Activated T-cell treated with anti-CD3 and anti-CD28 coated beads, Interleukin-2, amount 50 U/mL, for 24 hours (primary cell): ENCODE results near the gene ZFHX3.

ENCODE experiments used
- DNase-seq: peaks from one replicate; pipeline ENCODE4 v3.0.0-alpha.2; 2020
- H3K27ac Mint-ChIP-seq: 2 replicates; pipeline ENCODE4 v1.8.0; 2020; ENCODE audit warnings: mild to moderate bottlenecking, mixed read lengths
- H3K27me3 Mint-ChIP-seq: 2 replicates; pipeline ENCODE4 v1.8.0; 2020; ENCODE audit warnings: mixed read lengths
- H3K36me3 Mint-ChIP-seq: 2 replicates; pipeline ENCODE4 v1.8.0; 2020; ENCODE audit warnings: low read depth, mixed read lengths
- H3K4me1 Mint-ChIP-seq: 2 replicates; pipeline ENCODE4 v1.8.0; 2020; ENCODE audit warnings: low read depth, mixed read lengths
- H3K4me3 Mint-ChIP-seq: 2 replicates; pipeline ENCODE4 v1.8.0; 2020; ENCODE audit warnings: mild to moderate bottlenecking, moderate library complexity, mixed read lengths
- H3K9me3 Mint-ChIP-seq: 2 replicates; pipeline ENCODE4 v1.8.0; 2020; ENCODE audit warnings: mixed read lengths

Gene ZFHX3

GRCh38 chr16:72897707-72898106, 150.2 kb downstream of the ZFHX3 start:
- H3K27me3 Mint-ChIP-seq, result no peaks in the 10 kb centered on the region
- H3K4me3 Mint-ChIP-seq, result no peak overlapping the region

GRCh38 chr16:72896485-72897118, 151.3 kb downstream of the ZFHX3 start:
- no peak overlapping the region for H3K4me3 Mint-ChIP-seq
- H3K27me3 Mint-ChIP-seq, result peaks cover 4% of the 10 kb centered on the region
- H3K27ac Mint-ChIP-seq, result no peak overlapping the region
- no peaks in the 10 kb centered on the region for H3K36me3 Mint-ChIP-seq
- no peaks in the 10 kb centered on the region for H3K4me1 Mint-ChIP-seq
- no peaks in the 10 kb centered on the region for H3K9me3 Mint-ChIP-seq
- DNase-seq, result no peak

More at GRCh38 chr16:72897707-72898106, 150.2 kb downstream of the ZFHX3 start:
- Mint-ChIP-seq H3K36me3 (no peaks in the 10 kb centered on the region), H3K4me1 (no peaks in the 10 kb centered on the region), H3K9me3 (no peaks in the 10 kb centered on the region), H3K27ac (no peak overlapping the region)
- no peak for DNase-seq

- DNase-seq, result no peak
- H3K36me3 Mint-ChIP-seq, result no peaks in the 10 kb centered on the region
- H3K9me3 Mint-ChIP-seq, result peaks cover 2% of the 10 kb centered on the region
- no peak overlapping the region for H3K27ac Mint-ChIP-seq
- no peaks in the 10 kb centered on the region for H3K4me1 Mint-ChIP-seq
- H3K27me3 Mint-ChIP-seq, result peaks cover 6% of the 10 kb centered on the region
- no peak overlapping the region for H3K4me3 Mint-ChIP-seq
Measured at GRCh38 chr16:72895951-72896350, 152.0 kb downstream of the ZFHX3 start.

GRCh38 chr16:72894293-72895151, 153.4 kb downstream of the ZFHX3 start:
- no peak for DNase-seq
- peaks cover 6% of the 10 kb centered on the region for H3K27me3 Mint-ChIP-seq
- no peak overlapping the region for H3K27ac Mint-ChIP-seq
- peaks cover 6% of the 10 kb centered on the region for H3K9me3 Mint-ChIP-seq
- no peaks in the 10 kb centered on the region for H3K36me3 Mint-ChIP-seq
- H3K4me1 Mint-ChIP-seq, result no peaks in the 10 kb centered on the region
- H3K4me3 Mint-ChIP-seq, result no peak overlapping the region

- no peaks in the 10 kb centered on the region for H3K4me1 Mint-ChIP-seq
- peaks cover 6% of the 10 kb centered on the region for H3K27me3 Mint-ChIP-seq
- H3K36me3 Mint-ChIP-seq, result no peaks in the 10 kb centered on the region
- no peak overlapping the region for H3K4me3 Mint-ChIP-seq
- no peak overlapping the region for H3K27ac Mint-ChIP-seq
- no peak for DNase-seq
- peaks cover 8% of the 10 kb centered on the region for H3K9me3 Mint-ChIP-seq
Measured at GRCh38 chr16:72891291-72892227, 156.4 kb downstream of the ZFHX3 start.

GRCh38 chr16:72890587-72890986, 157.3 kb downstream of the ZFHX3 start:
- Mint-ChIP-seq H3K4me1 (no peaks in the 10 kb centered on the region), H3K36me3 (no peaks in the 10 kb centered on the region), H3K4me3 (no peak overlapping the region), H3K27ac (no peak overlapping the region), H3K27me3 (peaks cover 6% of the 10 kb centered on the region), H3K9me3 (peaks cover 8% of the 10 kb centered on the region)
- no peak for DNase-seq

- Mint-ChIP-seq H3K4me1 (no peaks in the 10 kb centered on the region), H3K4me3 (no peak overlapping the region), H3K36me3 (no peaks in the 10 kb centered on the region), H3K9me3 (peaks cover 8% of the 10 kb centered on the region), H3K27me3 (peaks cover 6% of the 10 kb centered on the region), H3K27ac (no peak overlapping the region)
- no peak for DNase-seq
Measured at GRCh38 chr16:72889616-72890582, 158.0 kb downstream of the ZFHX3 start.

GRCh38 chr16:72887537-72887936, 160.4 kb downstream of the ZFHX3 start:
- DNase-seq, result no peak
- no peak overlapping the region for H3K27ac Mint-ChIP-seq
- no peaks in the 10 kb centered on the region for H3K4me1 Mint-ChIP-seq
- H3K36me3 Mint-ChIP-seq, result no peaks in the 10 kb centered on the region
- peaks cover 6% of the 10 kb centered on the region for H3K27me3 Mint-ChIP-seq
- H3K9me3 Mint-ChIP-seq, result peaks cover 8% of the 10 kb centered on the region
- no peak overlapping the region for H3K4me3 Mint-ChIP-seq

- H3K4me1 Mint-ChIP-seq, result no peaks in the 10 kb centered on the region
- DNase-seq, result no peak
- no peak overlapping the region for H3K4me3 Mint-ChIP-seq
- H3K27ac Mint-ChIP-seq, result no peak overlapping the region
- no peaks in the 10 kb centered on the region for H3K36me3 Mint-ChIP-seq
- peaks cover 5% of the 10 kb centered on the region for H3K27me3 Mint-ChIP-seq
- H3K9me3 Mint-ChIP-seq, result peaks cover 8% of the 10 kb centered on the region
Measured at GRCh38 chr16:72886346-72886974, 161.5 kb downstream of the ZFHX3 start.

- DNase-seq, result no peak
- Mint-ChIP-seq H3K36me3 (no peaks in the 10 kb centered on the region), H3K4me1 (no peaks in the 10 kb centered on the region), H3K27me3 (peaks cover 7% of the 10 kb centered on the region), H3K27ac (no peak overlapping the region), H3K9me3 (peaks cover 2% of the 10 kb centered on the region), H3K4me3 (no peak overlapping the region)
Measured at GRCh38 chr16:72884573-72884972, 163.4 kb downstream of the ZFHX3 start.

- H3K36me3 Mint-ChIP-seq, result no peaks in the 10 kb centered on the region
- H3K4me3 Mint-ChIP-seq, result no peak overlapping the region
- H3K27me3 Mint-ChIP-seq, result peaks cover 7% of the 10 kb centered on the region
- no peaks in the 10 kb centered on the region for H3K4me1 Mint-ChIP-seq
- no peak for DNase-seq
- peaks cover 2% of the 10 kb centered on the region for H3K9me3 Mint-ChIP-seq
- H3K27ac Mint-ChIP-seq, result no peak overlapping the region
Measured at GRCh38 chr16:72884037-72884436, 163.9 kb downstream of the ZFHX3 start.

- no peak for DNase-seq
- Mint-ChIP-seq H3K4me1 (peaks cover 2% of the 10 kb centered on the region), H3K36me3 (no peaks in the 10 kb centered on the region), H3K27ac (no peak overlapping the region), H3K27me3 (peaks cover 29% of the 10 kb centered on the region), H3K9me3 (no peaks in the 10 kb centered on the region), H3K4me3 (no peak overlapping the region)
Measured at GRCh38 chr16:72879846-72880245, 168.1 kb downstream of the ZFHX3 start.
